Loucy (cell line): Measurements from ENCODE around the gene DLX6.

Experiments
- H2AFZ ChIP-seq: fragments of 200-600 bp; sonication (generic); 2 replicates; pipeline ENCODE4 v1.6.0; 2016; ENCODE audit warnings: antibody characterized with exemption, mild to moderate bottlenecking, low read length, moderate library complexity
- H3F3A ChIP-seq: fragments of 200-600 bp; 2 replicates; pipeline ENCODE4 v1.6.0; 2016; ENCODE audit warnings: antibody characterized with exemption, low read depth, mild to moderate bottlenecking
- H3K27me3 ChIP-seq: fragments of 200-600 bp; sonication (generic); 2 replicates; pipeline ENCODE4 v1.6.1; 2014; ENCODE audit warnings: low read length, mild to moderate bottlenecking; ENCODE audit not compliant: insufficient read depth, poor library complexity, severe bottlenecking
- H3K36me3 ChIP-seq: fragments of 200-600 bp; sonication (generic); 2 replicates; pipeline ENCODE4 v1.6.1; 2016; ENCODE audit warnings: low read length; ENCODE audit not compliant: insufficient read depth
- H3K4me1 ChIP-seq: fragments of 200-600 bp; sonication (generic); 2 replicates; pipeline ENCODE4 v1.5.1; 2014; ENCODE audit warnings: low read length, mild to moderate bottlenecking; ENCODE audit not compliant: insufficient read depth, poor library complexity, severe bottlenecking
- H3K4me2 ChIP-seq: fragments of 200-600 bp; sonication (generic); 2 replicates; pipeline ENCODE4 v1.6.0; 2014; ENCODE audit warnings: antibody characterized with exemption, low read length, low read depth, mild to moderate bottlenecking; ENCODE audit not compliant: poor library complexity, severe bottlenecking
- H3K4me3 ChIP-seq: fragments of 200-600 bp; sonication (generic); 2 replicates; pipeline ENCODE4 v1.5.1; 2014; ENCODE audit warnings: low read length, mild to moderate bottlenecking, mixed read lengths; ENCODE audit not compliant: poor library complexity, severe bottlenecking
- H3K79me2 ChIP-seq: fragments of 200-600 bp; sonication (generic); 2 replicates; pipeline ENCODE4 v1.6.1; 2014; ENCODE audit warnings: low read length; ENCODE audit not compliant: insufficient read depth
- H3K9ac ChIP-seq: fragments of 200-600 bp; sonication (generic); 2 replicates; pipeline ENCODE4 v1.6.0; 2014; ENCODE audit warnings: mild to moderate bottlenecking, low read depth, low read length, moderate library complexity; ENCODE audit not compliant: poor library complexity, severe bottlenecking
- H3K9me2 ChIP-seq: fragments of 200-600 bp; sonication (generic); replicated peaks from 2 replicates; pipeline ENCODE4 v1.6.1; 2016; ENCODE audit warnings: low read depth, low read length, mixed read lengths
- H3K9me3 ChIP-seq: fragments of 200-600 bp; sonication (generic); 2 replicates; pipeline ENCODE4 v1.6.1; 2014; ENCODE audit warnings: mild to moderate bottlenecking, antibody characterized with exemption, low read length, low read depth; ENCODE audit not compliant: insufficient read depth
- H4K20me1 ChIP-seq: fragments of 200-600 bp; sonication (generic); 2 replicates; pipeline ENCODE4 v1.6.0; 2014; ENCODE audit warnings: antibody characterized with exemption, low read length, mild to moderate bottlenecking; ENCODE audit not compliant: insufficient read depth, poor library complexity, severe bottlenecking
- EZH2phosphoT487 ChIP-seq: fragments of 200-600 bp; IDR thresholded peaks from 2 replicates; pipeline ENCODE4 v1.6.1; 2018; ENCODE audit warnings: antibody characterized with exemption, mild to moderate bottlenecking, moderate library complexity, borderline replicate concordance
- TF ChIP-seq, protein P1 (sequence below): fragments of 200-600 bp; sonication (generic); conservative IDR thresholded peaks from 2 replicates; pipeline ENCODE4 v1.5.1; 2014; ENCODE audit warnings: mild to moderate bottlenecking, antibody characterized with exemption, low read length

The DLX6 gene

DNA sequence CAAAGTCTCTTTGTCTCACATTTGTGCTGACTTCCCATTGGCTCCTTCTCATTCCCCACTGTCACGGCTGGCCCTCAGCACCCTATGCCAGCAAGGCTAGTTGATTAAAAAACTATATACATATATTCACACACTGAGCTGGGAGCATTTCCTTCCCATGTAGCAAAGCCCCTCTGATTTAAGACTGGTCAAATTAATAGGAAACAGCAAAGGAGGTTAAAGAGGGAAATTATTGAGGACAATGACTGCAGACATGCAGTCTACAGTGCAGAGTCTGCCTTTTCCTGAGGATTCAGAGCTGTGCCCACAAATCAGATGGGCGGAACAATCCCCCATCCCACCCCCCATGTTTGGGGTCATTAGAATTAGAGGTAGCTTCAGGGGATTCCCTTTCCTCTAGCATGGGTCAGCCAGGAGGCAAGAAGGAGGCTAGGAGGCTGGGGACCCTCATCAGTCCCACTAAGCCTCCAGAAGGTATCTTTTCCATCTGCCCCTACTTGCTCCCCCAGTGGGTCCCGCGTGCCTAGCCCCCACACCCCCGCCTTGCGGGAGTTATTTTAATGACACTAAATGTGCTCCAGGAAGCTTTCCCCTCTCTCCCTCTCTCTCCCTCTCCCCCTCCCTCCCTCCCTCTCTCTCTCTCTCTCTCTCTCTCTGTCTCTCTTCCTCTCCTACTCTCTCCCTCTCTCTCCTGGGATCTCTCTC is 9.8 kb upstream of the DLX6 start:
- Histone ChIP-seq H3K9ac (no peak overlapping the region), H3K79me2 (no peaks in the 10 kb centered on the region), H3K27me3 (no peaks in the 10 kb centered on the region), H3K9me2 (no peaks in the 10 kb centered on the region), H3K4me2 (no peak overlapping the region), H4K20me1 (no peaks in the 10 kb centered on the region), H3K4me1 (no peaks in the 10 kb centered on the region), H3K9me3 (no peaks in the 10 kb centered on the region), H3F3A (no peaks in the 10 kb centered on the region), H3K4me3 (no peak overlapping the region), H2AFZ (no peak overlapping the region), H3K36me3 (no peaks in the 10 kb centered on the region)
- TF ChIP-seq EZH2phosphoT487 = no peak
- TF ChIP-seq, protein P1, sequence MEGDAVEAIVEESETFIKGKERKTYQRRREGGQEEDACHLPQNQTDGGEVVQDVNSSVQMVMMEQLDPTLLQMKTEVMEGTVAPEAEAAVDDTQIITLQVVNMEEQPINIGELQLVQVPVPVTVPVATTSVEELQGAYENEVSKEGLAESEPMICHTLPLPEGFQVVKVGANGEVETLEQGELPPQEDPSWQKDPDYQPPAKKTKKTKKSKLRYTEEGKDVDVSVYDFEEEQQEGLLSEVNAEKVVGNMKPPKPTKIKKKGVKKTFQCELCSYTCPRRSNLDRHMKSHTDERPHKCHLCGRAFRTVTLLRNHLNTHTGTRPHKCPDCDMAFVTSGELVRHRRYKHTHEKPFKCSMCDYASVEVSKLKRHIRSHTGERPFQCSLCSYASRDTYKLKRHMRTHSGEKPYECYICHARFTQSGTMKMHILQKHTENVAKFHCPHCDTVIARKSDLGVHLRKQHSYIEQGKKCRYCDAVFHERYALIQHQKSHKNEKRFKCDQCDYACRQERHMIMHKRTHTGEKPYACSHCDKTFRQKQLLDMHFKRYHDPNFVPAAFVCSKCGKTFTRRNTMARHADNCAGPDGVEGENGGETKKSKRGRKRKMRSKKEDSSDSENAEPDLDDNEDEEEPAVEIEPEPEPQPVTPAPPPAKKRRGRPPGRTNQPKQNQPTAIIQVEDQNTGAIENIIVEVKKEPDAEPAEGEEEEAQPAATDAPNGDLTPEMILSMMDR = no peak

DNA sequence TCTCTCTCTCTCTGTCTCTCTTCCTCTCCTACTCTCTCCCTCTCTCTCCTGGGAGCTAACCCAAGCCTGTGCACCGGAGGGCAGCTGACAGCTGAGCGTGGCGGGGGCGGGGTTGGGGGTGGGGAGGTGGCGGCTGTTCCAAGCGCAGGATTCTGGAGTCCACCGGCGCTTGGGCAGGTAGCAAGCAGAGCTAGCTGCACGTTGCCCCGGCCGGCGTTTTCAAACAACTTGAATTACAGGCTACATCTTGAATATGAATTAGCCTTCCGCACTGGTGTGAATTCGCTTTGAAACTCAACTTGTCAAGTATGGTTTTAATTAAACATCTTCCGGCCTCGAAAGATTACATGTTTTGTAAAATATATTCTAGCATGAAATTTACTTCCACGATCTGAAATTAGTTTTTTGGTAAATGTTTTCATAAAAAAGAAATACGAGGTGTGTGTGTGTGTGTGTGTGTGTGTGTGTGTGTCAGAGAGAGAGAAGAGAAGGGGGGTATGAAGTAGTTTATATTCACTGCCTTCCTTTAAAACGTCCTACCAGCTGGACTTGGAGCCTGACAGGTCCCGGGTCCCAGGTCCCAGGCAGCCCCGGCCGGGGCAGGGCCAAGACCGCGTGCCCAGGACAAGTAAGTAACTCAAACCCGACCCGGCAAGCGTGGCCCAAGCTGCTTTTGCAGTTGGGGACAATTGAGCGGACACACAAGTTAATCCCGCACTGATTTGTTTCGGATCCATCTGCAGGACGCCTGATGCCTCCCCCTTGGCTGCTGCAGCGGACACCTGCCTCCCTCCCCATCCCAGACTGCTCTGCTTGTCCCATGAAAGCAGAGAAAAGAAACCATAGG is 9.0 kb upstream of the DLX6 start:
- Histone ChIP-seq H3K4me2 (no peak overlapping the region), H3K4me1 (no peaks in the 10 kb centered on the region), H3K9me2 (no peaks in the 10 kb centered on the region), H3K36me3 (no peaks in the 10 kb centered on the region), H2AFZ (no peak overlapping the region), H3K9ac (no peak overlapping the region), H4K20me1 (no peaks in the 10 kb centered on the region), H3K27me3 (no peaks in the 10 kb centered on the region), H3K79me2 (no peaks in the 10 kb centered on the region), H3K4me3 (no peak overlapping the region), H3K9me3 (no peaks in the 10 kb centered on the region), H3F3A (no peaks in the 10 kb centered on the region)
- TF ChIP-seq, protein P1 = no peak
- TF ChIP-seq EZH2phosphoT487 = no peak

DNA sequence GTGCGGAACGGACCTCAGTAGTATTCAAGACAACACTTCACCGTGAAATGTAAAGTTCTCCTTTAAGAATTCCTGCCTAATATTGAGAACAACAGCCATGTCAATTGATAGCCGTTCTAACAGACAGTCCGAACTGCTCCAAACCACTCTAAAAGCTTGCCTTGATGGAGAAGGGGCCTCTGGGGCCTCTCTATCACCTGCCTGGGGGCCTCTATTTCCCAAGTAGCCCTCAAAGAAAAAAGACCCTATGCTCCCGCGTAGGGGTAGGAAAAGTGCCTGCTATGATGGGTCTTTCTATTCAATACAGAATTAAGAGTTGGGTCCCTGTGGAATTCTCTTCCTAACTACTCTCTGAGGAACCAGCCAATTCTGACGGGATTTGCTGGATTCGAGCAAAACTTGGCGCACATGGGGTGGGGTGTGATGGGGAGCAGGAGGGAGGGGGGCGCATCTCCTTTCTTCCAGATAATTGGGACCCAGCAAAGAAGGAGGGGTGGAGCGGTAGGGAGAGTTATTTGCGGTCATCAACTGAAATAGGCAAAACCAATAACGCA is 8.3 kb upstream of the DLX6 start:
- Histone ChIP-seq H3K36me3 (no peaks in the 10 kb centered on the region), H3K79me2 (no peaks in the 10 kb centered on the region), H4K20me1 (no peaks in the 10 kb centered on the region), H3K9me2 (no peaks in the 10 kb centered on the region), H3K9ac (no peak overlapping the region), H3K4me3 (no peak overlapping the region), H3F3A (no peaks in the 10 kb centered on the region), H3K4me2 (no peak overlapping the region), H2AFZ (no peak overlapping the region), H3K4me1 (no peaks in the 10 kb centered on the region), H3K9me3 (no peaks in the 10 kb centered on the region), H3K27me3 (no peaks in the 10 kb centered on the region)
- TF ChIP-seq, protein P1 = no peak
- TF ChIP-seq EZH2phosphoT487 = no peak
